Panc1 (cell line): ENCODE data around the gene PJA1. TPM values are rescaled to one million over a fixed set of nuclear protein-coding genes. Genes with fewer than 3 reads are reported as not detected.

Experiments used
- ATAC-seq: fragments of 200-7000 bp; cut with Tn5 transposase; 2 replicates; pipeline ENCODE4 v1.9.1; 2020; ENCODE audit warnings: mild to moderate bottlenecking, moderate library complexity
- BruUV-seq: library from RNA; stranded (reverse); fragments of 400-500 nt; replicated peaks from 2 replicates; lab custom pipeline; 2021; lab: Mats Ljungman, UMichigan
- CTCF ChIA-PET: fragments of 300-600 bp; sonication (Branson Sonifier 250); formaldehyde crosslinking; loops from one replicate; lab custom pipeline; 2022; ENCODE audit warnings: antibody characterized with exemption; lab: Charles Lee
- POLR2A ChIA-PET: fragments of 300-600 bp; sonication (Branson Sonifier 250); formaldehyde crosslinking; loops from one replicate; lab custom pipeline; 2022; ENCODE audit warnings: antibody characterized with exemption; lab: Charles Lee
- DNase-seq: peaks from one replicate; pipeline ENCODE4 v3.0.0-alpha.2; 2010; ENCODE audit warnings: low read depth, low spot score
- H3K27ac ChIP-seq: 2 replicates; pipeline ENCODE4 v1.5.1; 2011; ENCODE audit warnings: mild to moderate bottlenecking, low read length, inconsistent platforms
- H3K27me3 ChIP-seq: fragments of 200-500 bp; sonication (Bioruptor generic); 2 replicates; pipeline ENCODE4 v1.6.0; 2014; ENCODE audit warnings: low read length, inconsistent platforms; ENCODE audit not compliant: control insufficient read depth, insufficient read depth
- H3K36me3 ChIP-seq: fragments of 200-500 bp; sonication (Bioruptor generic); 2 replicates; pipeline ENCODE4 v1.5.1; 2014; ENCODE audit warnings: inconsistent platforms, mild to moderate bottlenecking, low read length, moderate library complexity; ENCODE audit not compliant: control insufficient read depth, insufficient read depth
- H3K4me1 ChIP-seq: 2 replicates; pipeline ENCODE4 v1.5.1; 2011; ENCODE audit warnings: inconsistent platforms, mild to moderate bottlenecking, low read length, moderate library complexity; ENCODE audit not compliant: control insufficient read depth, insufficient read depth
- H3K4me3 ChIP-seq, 2 experiments: 2 replicates each; pipeline ENCODE4 v1.5.1; 2011 to 2012; ENCODE audit warnings: low read depth in 2 of 2, low read length in 2 of 2, mild to moderate bottlenecking in 2 of 2, inconsistent platforms in 1 of 2, moderate library complexity in 1 of 2
- H3K9me3 ChIP-seq: fragments of 200-500 bp; sonication (Bioruptor generic); 2 replicates; pipeline ENCODE4 v1.5.1; 2014; ENCODE audit warnings: low read depth, mild to moderate bottlenecking, inconsistent platforms, low read length, moderate library complexity; ENCODE audit not compliant: control insufficient read depth, insufficient read depth
- POLR2AphosphoS5 ChIP-seq: IDR thresholded peaks from 2 replicates; pipeline ENCODE4 v1.6.1; 2012; ENCODE audit warnings: mild to moderate bottlenecking, low read depth, low read length, moderate library complexity
- REST ChIP-seq, 2 experiments: IDR thresholded peaks; 2 replicates each; pipeline ENCODE4 v1.6.1; 2011 to 2012; ENCODE audit warnings: low read depth in 2 of 2, control low read depth in 1 of 2, low read length in 1 of 2, mild to moderate bottlenecking in 1 of 2, moderate library complexity in 1 of 2; ENCODE audit not compliant: insufficient read depth in 1 of 2
- SIN3A ChIP-seq: IDR thresholded peaks from 2 replicates; pipeline ENCODE4 v1.6.1; 2012; ENCODE audit warnings: low read depth, mild to moderate bottlenecking, low read length, moderate library complexity, borderline replicate concordance; ENCODE audit not compliant: insufficient read depth
- TCF7L2 ChIP-seq: IDR thresholded peaks from 2 replicates; pipeline ENCODE4 v1.6.1; 2011; ENCODE audit warnings: mild to moderate bottlenecking, low read depth, low read length, inconsistent platforms
- in situ Hi-C: cut with HindIII; loops from 2 replicates; pipeline ENCODE4 v1.10.0; 2016; ENCODE audit warnings: low sequenced_read_pairs, low pct_unique_long_range_greater_than_20kb
- intact Hi-C: fragments of 100-400 bp; cut with micrococcal nuclease; formaldehyde crosslinking; loops from one replicate; pipeline ENCODE4 v1.10.0; 2022; ENCODE audit not compliant: unreplicated experiment
- total RNA-seq: library from RNA; stranded (reverse); gene quantifications from one replicate; pipeline ENCODE4 v1.2.1, GENCODE V29; 2021; ENCODE audit not compliant: unreplicated experiment
- TF ChIP-seq, protein P1 (sequence below): fragments of 450-650 bp; IDR thresholded peaks from 2 replicates; pipeline ENCODE4 v1.5.1; 2017; ENCODE audit warnings: mild to moderate bottlenecking

Gene PJA1
- total RNA-seq, 1 experiment from 2014 or later = 11.8 TPM

DNA sequence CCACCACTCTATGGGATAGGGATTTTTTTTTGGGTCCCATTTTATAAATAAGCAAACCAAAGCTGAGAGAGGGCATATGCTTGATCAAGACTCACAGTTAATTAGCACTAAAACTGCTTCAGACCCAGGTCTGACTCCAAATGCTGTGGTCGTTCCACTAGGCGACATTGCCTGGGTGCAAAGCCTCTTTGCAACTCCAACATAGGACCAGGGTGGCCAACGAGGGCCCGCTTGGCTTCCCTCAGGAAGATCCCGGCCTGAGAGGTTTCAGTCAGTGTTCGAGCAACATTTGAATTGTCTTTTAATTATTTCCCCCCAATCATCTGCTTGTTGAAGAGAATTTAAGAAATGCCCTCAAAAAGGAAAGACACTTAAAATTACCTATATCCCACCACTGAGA lies 11.2 kb downstream of the PJA1 start:
- intact Hi-C loops (no loop called here), in situ Hi-C loops (no loop called here)
- TF ChIP-seq REST (IDR thresholded peaks at IDR 0.05; ENCODE audit: insufficient read depth in 1 of 2, low read depth in 2 of 2, low read length in 1 of 2) (no peak), SIN3A (no peak), TCF7L2 (no peak), POLR2AphosphoS5 (no peak)
- TF ChIP-seq, protein P1, sequence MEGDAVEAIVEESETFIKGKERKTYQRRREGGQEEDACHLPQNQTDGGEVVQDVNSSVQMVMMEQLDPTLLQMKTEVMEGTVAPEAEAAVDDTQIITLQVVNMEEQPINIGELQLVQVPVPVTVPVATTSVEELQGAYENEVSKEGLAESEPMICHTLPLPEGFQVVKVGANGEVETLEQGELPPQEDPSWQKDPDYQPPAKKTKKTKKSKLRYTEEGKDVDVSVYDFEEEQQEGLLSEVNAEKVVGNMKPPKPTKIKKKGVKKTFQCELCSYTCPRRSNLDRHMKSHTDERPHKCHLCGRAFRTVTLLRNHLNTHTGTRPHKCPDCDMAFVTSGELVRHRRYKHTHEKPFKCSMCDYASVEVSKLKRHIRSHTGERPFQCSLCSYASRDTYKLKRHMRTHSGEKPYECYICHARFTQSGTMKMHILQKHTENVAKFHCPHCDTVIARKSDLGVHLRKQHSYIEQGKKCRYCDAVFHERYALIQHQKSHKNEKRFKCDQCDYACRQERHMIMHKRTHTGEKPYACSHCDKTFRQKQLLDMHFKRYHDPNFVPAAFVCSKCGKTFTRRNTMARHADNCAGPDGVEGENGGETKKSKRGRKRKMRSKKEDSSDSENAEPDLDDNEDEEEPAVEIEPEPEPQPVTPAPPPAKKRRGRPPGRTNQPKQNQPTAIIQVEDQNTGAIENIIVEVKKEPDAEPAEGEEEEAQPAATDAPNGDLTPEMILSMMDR = no peak
- H3K36me3 ChIP-seq = no peaks in the 10 kb centered on the region
- H3K4me3 ChIP-seq = no peak overlapping the region
- no peaks in the 10 kb centered on the region for H3K27me3 ChIP-seq
- BruUV-seq = no TSS peak
- ChIA-PET POLR2A (no interaction called here), CTCF (no interaction called here)
- DNase-seq (no peak), ATAC-seq (no peak)
- H3K4me1 ChIP-seq = no peaks in the 10 kb centered on the region
- H3K27ac ChIP-seq = no peak overlapping the region
- H3K9me3 ChIP-seq = no peaks in the 10 kb centered on the region

- Histone ChIP-seq H3K27ac (no peak overlapping the region), H3K4me1 (no peaks in the 10 kb centered on the region), H3K36me3 (no peaks in the 10 kb centered on the region), H3K4me3 (no peak overlapping the region), H3K27me3 (no peaks in the 10 kb centered on the region), H3K9me3 (no peaks in the 10 kb centered on the region)
- CTCF ChIA-PET = no interaction called here
- no peak for DNase-seq
- no TSS peak for BruUV-seq
- TF ChIP-seq SIN3A = no peak
- no peak for TF ChIP-seq REST (IDR thresholded peaks at IDR 0.05; ENCODE audit: insufficient read depth in 1 of 2, low read depth in 2 of 2, low read length in 1 of 2)
- TF ChIP-seq, protein P1 = no peak
- no peak for TF ChIP-seq POLR2AphosphoS5
- TF ChIP-seq TCF7L2 = no peak
- in situ Hi-C loops = no loop called here
- POLR2A ChIA-PET = no interaction called here
- no peak for ATAC-seq
- intact Hi-C loops = no loop called here
These were observed 12.1 kb downstream of the PJA1 start for GRCh38 chrX:69153060-69153730.
